SH-SY5Y (cell line): ENCODE measurements around the gene GABBR1.

Experiments
- GATA2 ChIP-seq: IDR thresholded peaks from 2 replicates; pipeline ENCODE4 v1.6.1; 2011; ENCODE audit warnings: mild to moderate bottlenecking, low read depth, low read length
- GATA3 ChIP-seq: IDR thresholded peaks from 2 replicates; pipeline ENCODE4 v1.6.1; 2011; ENCODE audit warnings: low read depth, mild to moderate bottlenecking, low read length, moderate library complexity

DNA sequence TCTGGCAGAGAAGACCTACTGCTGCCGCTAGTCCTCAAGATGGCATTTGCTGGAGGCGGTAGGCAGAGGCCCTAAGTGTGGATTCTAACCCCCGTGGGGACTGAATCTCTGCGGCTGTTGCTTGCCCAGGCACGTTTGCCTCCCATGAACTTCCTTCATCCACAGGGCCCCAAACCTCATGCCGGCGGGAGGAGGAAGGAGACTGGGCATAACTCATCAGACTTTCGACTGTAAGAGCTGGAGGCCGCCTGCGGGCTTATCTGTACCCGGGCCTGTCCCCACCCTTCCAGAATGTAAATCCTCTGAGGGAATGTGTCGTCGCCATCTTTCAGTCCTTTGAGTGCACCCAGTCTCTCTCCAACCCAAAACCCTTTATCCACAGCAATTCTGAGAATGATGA lies 47.0 kb upstream of the GABBR1 start:
- TF ChIP-seq GATA3 (no peak), GATA2 (no peak)
